Upper lobe of left lung (tissue), 4 donors: Measurements from ENCODE around the gene RAD50.

Experiments used
- EP300 ChIP-seq, 4 donors: sonication (generic); formaldehyde crosslinking; IDR thresholded peaks; one replicate each; pipeline ENCODE4 v1.5.1; 2017; ENCODE audit warnings: antibody characterized with exemption in 4 of 4, control low read depth in 2 of 4
- POLR2A ChIP-seq, 4 donors: fragments of 450-650 bp; IDR thresholded peaks; one replicate each; pipeline ENCODE4 v1.5.1; 2016 to 2017; ENCODE audit warnings: antibody characterized with exemption in 4 of 4, mild to moderate bottlenecking in 2 of 4
- TF ChIP-seq, protein P1 (sequence below), 6 experiments: fragments of 450-650 bp in 4 of 6; fragments of 200-600 bp in 2 of 6; sonication (generic) in 2 of 6; IDR thresholded peaks; one replicate each; pipeline ENCODE4 v1.5.1; 2016 to 2019; ENCODE audit warnings: antibody characterized with exemption in 6 of 6

DNA sequence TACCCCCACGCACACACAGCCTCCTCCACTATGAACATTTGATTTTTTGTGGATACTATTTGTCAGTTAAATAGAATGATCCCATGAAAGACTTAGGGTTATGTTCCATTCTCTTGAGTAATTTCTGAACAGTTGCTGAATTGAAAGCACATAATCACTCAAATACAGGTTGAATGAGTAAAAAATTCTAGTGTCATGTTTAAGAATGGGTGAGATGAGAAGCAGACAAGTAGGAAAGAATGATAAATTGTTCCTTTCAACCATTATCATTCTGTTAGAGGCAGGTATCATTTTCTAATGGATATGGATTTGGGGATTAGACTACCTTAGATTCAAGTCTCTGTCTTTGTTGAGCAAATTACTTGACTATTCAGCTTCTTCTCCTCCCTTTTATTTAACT, 19.3 kb downstream of the RAD50 start:
- TF ChIP-seq POLR2A (IDR thresholded peaks at IDR 0.05): no peak
- TF ChIP-seq, protein P1, sequence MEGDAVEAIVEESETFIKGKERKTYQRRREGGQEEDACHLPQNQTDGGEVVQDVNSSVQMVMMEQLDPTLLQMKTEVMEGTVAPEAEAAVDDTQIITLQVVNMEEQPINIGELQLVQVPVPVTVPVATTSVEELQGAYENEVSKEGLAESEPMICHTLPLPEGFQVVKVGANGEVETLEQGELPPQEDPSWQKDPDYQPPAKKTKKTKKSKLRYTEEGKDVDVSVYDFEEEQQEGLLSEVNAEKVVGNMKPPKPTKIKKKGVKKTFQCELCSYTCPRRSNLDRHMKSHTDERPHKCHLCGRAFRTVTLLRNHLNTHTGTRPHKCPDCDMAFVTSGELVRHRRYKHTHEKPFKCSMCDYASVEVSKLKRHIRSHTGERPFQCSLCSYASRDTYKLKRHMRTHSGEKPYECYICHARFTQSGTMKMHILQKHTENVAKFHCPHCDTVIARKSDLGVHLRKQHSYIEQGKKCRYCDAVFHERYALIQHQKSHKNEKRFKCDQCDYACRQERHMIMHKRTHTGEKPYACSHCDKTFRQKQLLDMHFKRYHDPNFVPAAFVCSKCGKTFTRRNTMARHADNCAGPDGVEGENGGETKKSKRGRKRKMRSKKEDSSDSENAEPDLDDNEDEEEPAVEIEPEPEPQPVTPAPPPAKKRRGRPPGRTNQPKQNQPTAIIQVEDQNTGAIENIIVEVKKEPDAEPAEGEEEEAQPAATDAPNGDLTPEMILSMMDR (IDR thresholded peaks at IDR 0.05): no peak
- TF ChIP-seq EP300 (IDR thresholded peaks at IDR 0.05): no peak
